ENCODE data around the gene KBTBD6.

- TF ChIP-seq POLR2A (IDR thresholded peaks at IDR 0.05; ENCODE audit: low read depth, low read length) (no peak), BHLHE40 (IDR thresholded peaks at IDR 0.05; ENCODE audit: borderline replicate concordance in 1 of 2, low read depth in 2 of 2, low read length in 1 of 2) (no peak), SMC3 (IDR thresholded peaks at IDR 0.05; ENCODE audit: borderline replicate concordance, low read length) (no peak), RFX5 (IDR thresholded peaks at IDR 0.05; ENCODE audit: low read depth, low read length) (no peak), SP1 (IDR thresholded peaks at IDR 0.05; ENCODE audit: low read depth, low read length) (no peak), CTCF (IDR thresholded peaks at IDR 0.05 in 2 of 3, conservative IDR thresholded peaks at IDR 0.05 in 1 of 3; ENCODE audit: control insufficient read depth in 2 of 3, extremely low read depth in 1 of 3, insufficient read depth in 1 of 3, low read depth in 3 of 3, low read length in 3 of 3) (no peak), ZBTB33 (IDR thresholded peaks at IDR 0.05) (no peak), ATF2 (IDR thresholded peaks at IDR 0.05; ENCODE audit: low read length) (no peak), SUPT20H (IDR thresholded peaks at IDR 0.05; ENCODE audit: borderline replicate concordance, control insufficient read depth, low read depth, low read length) (no peak), ZNF24 (IDR thresholded peaks at IDR 0.05) (no peak), NRF1 (conservative IDR thresholded peaks at IDR 0.05; ENCODE audit: low read depth, low read length) (no peak)
Measured at GRCh38 chr13:41182231-41182630, 49.6 kb upstream of the KBTBD6 start.

Data from GM12878 (cell line).